HG03108 (cell line): ENCODE data around the gene VDR.
"Not testable (repeated sequence)": the region's sequence is repeated elsewhere in the genome, so short reads cannot be mapped to it uniquely, and the experiment has no call there.

Experiments
- ATAC-seq: cut with Tn5 transposase; IDR thresholded peaks from one replicate; pipeline ENCODE4 v1.9.1; 2021; ENCODE audit warnings: moderate library complexity; ENCODE audit not compliant: unreplicated experiment

VDR gene

DNA sequence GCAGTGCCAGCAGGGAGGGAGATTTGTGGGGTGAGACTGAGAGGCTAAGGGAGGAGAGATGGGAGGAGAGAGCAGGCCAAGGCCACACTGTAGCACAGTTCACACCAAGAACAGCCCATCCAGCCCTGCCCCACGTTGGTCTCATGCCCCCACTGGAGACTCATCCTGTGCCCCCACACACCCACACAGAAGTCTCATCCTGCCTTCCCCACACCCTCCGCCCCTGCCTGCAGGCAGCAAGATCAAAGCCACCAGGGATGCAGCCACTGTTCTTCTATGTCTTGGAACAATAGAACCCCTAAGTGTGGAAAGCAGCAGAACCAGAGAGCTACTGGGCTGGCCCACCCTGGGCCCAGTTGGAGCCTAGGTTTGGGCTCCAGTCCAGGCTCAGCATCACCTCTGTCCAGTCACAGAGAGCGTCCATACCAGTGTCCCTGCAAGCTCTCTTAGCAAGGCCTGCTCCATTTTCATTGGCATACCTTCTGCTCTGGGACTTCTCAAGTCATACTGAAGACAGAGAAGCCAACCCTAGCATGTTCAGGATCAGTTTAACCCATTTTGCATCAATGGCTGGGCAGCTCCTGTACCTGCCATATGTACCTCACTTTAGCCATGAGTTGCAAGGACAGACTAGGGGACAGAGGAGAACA, 53.4 kb downstream of the VDR start:
- ATAC-seq, result no peak

DNA sequence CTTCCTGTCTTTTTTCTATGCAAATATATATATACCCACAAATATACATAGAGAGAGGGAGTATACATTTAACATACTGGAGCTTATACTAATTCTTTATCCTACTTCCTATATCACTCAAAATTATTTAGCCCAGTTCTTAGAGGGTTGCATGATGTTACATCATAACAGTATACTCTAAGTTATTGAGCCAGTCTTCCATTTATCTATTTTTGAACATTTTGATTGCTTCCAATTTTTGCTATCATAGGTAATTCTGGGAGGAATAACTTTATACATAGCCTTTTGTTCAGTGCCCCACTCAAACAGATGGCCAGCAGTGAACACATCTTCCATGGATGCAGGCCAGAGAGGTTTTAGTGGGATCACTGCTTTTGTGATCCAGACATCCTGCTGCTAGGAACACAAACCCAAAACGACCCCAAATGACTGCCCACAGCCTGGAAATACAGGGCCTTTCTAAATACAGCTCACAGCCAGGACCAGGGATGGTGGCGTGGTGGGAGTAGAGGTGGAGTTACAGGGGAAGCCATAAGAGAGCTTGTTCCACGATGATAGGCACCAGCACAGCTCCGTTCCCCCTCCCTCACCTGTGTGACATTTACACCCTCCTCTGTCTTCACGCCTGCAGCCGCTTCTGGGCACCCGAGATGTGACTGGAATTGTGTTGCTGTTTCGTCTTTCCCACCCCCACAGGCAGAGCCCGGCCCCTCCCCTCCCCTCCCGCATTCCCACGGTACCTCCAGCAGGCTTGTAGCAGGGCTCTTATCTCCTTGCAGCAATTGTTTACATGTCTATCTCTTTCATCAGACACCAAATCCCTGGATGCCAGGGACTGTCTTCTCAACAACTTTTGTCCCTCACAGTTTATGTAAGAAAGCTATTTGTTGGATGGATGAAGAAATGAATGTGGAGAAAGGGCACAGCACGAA, 54.4 kb downstream of the VDR start:
- ATAC-seq, result no peak

DNA sequence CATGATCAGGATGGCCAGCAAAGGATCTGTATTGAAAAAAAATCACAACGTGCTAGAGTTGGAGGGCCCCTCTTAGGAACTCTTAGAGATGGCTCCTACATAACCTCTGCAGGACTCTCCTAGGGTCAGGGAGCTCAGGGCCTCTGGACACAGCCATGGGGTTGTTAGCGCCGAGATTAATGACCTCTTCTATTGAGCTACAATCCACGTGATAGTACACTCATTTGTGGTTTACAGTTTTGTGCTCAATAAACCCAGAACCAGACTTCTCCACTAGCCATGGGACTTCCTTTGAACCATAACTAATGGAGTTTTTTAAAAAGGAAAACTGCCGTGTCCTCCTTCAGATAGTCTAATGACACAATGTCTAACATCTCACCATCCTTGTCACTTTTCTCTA, 55.5 kb downstream of the VDR start:
- ATAC-seq, result no peak

DNA sequence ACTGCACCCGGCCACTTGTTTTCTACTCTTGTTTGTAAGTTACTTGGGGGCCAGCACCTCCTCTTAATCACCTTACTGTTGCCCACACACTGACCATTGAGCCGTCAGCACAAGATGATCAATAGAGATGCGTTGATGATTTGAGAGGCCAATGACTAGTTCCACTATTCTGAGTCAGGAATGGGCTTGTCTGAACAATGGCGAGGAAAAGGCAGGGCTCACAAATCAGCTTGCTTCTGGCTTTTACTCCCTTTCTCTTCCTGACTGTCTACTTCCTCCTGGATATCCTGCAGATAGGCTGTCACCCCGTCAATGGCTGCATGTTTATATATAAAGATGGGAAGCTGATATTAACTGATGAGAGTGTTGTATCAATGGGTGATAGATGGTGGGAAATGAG, 55.9 kb downstream of the VDR start:
- no peak for ATAC-seq

DNA sequence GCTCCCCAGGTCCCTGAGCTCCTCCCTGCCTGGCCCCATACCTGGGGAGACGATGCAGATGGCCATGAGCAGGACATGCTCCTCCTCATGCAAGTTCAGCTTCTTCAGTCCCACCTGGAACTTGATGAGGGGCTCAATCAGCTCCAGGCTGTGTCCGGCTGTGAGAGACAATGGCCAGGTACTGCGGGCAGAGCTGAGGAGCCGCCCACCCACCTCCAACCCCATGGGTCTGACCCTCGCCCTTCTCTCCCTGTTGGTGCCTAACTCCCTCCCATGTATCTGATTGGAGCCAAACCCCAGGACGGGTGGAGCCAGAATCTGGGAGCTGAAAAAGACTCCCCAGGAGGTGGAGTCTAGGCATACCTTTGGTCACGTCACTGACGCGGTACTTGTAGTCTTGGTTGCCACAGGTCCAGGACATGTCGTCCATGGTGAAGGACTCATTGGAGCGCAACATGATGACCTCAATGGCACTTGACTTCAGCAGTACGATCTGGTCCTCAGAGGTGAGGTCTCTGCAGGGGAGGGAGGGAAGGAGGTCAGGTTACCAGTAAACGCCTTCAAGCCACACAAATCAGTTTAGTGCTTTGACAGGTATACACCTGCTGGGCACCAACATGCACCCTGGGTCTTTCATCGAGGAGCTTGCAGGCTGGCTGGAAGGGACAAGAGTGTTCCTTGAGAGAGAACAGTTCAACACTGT, 58.3 kb downstream of the VDR start:
- ATAC-seq, result no peak

DNA sequence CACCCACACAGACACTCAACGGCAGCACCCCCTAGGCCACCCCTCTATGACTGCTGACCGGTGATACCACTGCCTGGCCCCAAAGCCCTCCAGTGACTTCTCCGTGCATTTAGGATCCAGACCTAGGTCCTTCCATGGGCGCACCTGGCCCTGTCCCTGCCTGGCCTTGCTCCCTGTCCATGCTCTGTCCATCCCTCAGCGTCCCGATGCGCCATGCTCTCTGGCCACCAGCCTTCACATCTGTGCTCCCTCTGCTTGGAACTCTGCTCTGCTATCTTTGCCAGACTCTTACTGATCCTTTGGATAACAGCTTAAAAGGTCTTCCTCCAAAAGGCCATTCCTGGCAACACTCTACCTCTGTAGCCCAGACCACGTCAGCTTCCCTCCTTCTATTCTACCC, 59.7 kb downstream of the VDR start:
- no peak for ATAC-seq

DNA sequence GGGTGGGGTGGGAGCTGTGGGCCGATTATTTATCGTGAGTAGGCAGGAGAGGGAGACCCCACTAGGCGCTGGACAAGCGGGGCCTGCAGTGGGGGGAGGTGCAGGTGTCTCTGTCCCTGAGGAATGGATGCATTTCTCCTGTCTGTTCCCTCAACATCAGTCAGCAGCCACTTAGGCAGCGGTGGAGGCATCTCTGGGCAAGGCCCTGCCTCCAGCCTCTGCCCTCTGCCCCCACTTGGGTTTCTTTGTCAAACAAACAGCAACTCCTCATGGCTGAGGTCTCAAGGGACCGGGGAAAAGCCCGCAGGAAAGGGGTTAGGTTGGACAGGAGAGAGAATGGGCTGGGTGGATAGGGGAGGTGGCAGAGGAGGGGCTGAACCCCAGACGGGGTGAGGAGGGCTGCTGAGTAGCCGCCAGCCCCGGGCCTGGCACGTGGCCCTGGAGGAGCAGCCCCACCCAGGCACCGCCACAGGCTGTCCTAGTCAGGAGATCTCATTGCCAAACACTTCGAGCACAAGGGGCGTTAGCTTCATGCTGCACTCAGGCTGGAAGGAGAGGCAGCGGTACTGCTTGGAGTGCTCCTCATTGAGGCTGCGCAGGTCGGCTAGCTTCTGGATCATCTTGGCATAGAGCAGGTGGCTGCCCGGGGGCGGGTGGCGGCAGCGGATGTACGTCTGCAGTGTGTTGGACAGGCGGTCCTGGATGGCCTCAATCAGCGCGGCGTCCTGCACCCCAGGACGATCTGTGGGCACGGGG, 60.4 kb downstream of the VDR start:
- no peak for ATAC-seq

DNA sequence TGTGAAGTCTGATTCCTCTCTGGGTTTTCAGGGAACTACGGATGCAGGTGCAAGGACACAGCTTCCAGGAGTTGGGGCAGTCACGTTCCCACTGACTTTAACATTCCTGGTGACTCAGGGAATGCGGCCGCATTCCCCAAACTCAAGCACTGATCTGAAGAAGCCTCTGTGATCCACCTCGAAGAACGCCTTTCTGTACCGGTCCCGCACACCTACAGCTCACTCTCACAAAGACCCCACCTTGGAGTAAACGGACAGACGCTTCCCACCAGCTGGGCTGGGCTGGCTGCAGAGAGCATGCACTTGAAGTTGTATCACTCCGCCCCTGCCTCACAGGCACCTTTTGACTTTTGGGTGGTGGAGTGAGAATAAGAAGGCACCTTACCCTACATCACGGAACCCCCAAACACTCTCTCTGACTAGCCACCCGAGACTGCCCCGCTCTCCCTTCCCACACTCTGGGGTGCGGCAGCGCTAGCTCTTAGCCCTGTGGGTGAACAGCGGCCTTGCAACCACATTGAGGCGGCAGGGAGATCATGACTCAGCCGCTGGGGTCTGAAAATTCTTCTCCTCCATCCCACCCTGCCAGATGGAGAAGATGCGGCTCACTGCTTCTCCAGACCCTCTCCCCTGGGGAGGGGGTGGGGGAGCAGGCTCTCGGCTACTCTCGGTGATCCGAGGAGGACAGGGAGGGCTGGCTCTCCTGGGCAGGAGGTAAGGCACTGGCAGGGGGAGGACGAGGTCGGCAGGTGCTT, 61.4 kb downstream of the VDR start:
- no peak for ATAC-seq

DNA sequence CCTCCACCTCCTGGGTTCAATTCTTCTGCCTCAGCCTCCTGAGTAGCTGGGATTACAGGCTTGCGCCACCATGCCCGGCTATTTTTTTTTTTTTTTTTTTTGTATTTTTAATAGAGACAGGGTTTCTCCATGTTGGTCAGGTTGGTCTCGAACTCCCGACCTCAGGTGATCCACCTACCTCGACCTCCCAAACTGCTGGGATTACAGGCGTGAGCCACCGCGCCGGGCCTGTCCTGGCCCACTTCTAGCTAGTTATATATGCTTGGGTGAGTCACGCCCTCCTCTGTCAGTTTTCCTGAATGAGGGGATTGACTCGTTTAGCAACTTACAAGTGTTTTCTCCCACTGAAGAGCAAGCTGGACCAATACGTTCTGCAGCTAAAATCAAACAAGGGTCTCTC, 62.3 kb downstream of the VDR start:
- not testable (repeated sequence) for ATAC-seq

DNA sequence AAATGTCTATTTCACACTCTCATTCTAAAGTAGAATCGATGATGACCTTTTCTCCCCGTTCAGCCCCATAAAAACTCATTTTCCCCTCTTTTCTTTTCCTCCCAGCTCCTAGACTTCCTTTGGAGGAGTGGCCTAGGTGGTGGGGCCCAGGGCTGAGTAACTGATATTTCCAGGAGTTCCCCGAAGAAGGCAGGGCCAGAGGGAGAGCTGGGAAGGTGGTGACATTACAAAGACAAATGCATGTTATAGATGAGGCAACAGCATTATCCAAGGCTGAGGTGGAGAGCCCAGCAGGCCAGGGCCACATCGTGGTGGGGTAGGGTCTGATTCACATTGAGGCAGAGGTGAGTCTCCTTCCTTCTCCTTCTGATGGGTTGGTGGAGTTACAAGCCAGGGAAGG, 62.9 kb downstream of the VDR start:
- no peak for ATAC-seq

DNA sequence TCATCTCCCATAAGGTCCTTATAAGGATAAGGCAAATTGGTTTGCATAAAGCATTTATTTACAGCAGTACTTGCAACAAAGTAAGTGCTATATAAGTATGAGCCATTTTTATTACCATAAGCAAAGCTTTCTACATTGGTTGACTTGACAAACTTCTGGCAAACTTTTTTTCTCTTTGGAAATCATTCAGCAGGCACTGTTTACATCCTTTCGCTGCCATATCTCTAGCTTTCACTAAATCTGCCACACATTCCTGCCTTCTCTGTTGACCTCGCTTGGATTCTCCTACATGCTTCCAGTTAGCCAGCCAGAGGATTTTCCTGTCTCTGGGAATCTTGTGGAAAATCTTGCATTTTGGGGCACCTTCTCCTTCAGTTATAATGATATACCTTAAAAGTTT, 63.3 kb downstream of the VDR start:
- ATAC-seq, result no peak

DNA sequence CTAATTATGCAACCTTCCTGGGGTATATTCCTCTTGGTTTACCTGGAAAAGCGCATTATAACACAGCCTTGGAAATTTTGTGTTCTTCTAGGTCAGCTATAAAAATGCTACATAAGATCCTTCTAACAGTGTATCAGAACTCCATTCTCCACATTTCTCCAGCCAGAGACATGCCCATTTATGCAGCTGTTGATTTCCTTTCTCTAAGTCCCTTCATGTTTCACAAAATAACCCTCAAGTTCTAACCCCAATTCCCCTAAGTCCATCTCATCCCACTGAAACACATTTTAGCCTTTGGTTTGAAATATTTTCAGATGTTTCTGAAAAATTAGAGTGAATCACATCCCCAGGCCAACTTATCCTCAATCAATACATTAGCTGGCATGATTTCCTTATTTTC, 64.2 kb downstream of the VDR start:
- no peak for ATAC-seq

DNA sequence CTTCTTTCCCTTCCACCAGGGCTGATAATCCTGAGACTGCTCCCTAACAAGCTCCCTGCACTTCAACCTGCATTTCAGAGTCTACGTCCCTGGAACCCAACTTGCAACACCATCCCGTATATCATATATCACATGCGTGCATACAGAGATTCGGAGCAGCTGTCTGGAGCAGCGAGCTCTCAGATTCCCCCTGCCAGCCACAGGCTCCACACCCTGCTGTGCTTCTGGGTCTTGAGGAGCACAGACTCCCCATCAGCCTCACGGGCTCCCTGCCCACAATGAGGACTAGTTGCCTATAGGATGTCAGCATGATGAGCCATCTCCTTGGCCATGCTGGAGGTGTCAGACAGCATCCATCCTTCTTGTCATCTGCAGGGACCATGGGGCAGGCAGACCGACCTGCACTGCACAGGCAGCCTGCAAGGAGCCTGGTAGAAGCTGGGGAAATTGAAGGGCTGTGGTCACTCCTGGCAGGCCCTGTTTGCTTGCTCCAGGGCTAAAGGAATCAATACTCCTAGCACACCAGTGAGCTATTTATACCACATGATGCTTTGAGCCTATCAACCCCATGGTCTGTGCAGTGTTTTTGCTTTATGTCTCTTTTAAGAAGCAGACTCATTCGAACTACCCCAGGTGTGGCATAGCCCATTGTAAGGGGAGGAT, 65.4 kb downstream of the VDR start:
- ATAC-seq, result no peak

DNA sequence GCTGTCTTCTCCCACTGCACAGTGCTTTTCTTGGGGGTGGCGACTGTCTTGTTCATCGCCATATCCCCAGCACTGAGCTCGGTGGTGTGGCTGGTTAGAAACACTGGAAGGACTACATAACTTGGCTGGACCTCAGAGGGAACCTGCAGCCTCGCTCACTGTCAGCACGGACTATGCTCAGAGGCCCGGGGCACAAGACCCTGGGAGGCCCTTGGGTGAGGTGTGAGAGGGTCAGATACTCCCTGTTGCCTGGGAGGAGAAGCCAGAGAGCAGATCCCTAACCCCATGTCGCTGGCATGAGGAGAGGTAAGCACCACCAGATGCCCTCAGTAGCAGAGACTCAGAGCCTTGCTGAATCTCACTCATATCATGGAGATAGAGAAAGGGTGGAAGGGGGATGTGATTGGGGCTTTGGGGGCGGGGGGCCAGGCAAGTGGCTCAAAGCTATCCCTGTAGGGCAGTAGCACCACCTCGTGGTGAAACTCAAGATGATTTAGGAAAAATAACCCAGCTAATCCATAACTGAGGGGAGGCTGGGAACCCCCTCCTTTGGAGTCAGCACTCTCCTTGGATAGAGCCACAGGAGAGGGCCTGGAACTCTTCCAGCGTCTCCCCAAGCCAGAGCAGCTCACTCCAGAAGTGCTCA, 66.4 kb downstream of the VDR start:
- ATAC-seq, result no peak

DNA sequence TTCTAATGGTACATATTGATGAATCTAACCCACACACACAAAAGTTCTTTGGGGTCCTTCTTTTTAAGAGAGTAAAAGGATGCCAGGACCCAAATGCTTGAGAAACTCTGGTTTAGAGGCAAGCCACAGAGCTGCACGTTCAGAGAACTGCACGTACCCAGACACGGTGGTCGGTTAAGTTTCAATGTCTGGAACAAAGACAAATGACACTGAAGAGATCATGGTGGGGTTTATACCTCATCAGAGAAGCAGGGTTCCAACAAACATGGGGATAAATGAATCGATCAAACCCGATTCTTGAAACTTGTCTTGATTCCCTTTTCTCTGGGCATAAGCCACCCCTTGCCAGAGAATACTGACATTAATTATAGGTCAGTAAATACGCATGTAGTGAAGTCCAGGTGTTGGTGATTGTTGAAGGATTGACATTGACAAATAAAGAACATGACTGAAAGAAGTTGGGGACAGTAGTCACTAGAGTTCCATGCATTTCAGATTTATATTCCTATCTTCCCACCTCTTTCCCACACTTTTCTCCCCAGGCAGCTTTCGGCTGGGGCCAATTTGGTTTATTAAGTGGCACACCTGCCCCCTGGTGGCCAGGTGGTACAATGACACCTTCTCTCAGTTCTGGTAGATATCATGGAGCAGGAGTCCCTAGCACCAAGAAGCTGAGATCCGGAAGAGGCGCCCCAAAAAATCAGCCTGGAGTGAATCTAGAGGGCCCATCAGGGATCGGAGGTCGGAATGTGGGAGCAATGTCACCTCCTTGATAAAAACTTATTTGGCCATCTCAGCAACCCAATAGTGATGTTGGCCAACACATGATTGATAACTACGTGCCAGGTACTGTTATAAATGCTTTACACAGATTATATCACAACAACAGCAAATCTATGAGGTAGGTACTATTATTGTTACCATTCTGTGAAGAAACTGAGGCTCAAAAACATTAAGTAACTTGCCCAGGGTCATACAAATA, 67.3 kb downstream of the VDR start:
- no peak for ATAC-seq

DNA sequence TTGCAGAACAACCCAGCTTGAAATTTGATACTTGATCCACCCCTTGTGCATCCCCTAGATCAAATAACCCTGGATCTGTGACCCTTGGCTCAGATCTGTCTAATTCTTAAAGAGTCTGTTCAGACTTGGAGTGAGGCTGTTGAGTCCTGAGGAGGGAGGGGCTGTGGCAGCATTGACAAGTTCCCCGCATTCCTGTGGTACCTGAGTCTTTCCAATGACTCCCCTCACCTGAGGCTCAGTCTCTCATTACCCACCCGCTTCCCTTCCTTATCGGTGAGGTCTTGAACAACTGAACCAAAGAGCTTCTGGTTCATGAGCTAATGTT, 69.0 kb downstream of the VDR start:
- ATAC-seq, result no peak

DNA sequence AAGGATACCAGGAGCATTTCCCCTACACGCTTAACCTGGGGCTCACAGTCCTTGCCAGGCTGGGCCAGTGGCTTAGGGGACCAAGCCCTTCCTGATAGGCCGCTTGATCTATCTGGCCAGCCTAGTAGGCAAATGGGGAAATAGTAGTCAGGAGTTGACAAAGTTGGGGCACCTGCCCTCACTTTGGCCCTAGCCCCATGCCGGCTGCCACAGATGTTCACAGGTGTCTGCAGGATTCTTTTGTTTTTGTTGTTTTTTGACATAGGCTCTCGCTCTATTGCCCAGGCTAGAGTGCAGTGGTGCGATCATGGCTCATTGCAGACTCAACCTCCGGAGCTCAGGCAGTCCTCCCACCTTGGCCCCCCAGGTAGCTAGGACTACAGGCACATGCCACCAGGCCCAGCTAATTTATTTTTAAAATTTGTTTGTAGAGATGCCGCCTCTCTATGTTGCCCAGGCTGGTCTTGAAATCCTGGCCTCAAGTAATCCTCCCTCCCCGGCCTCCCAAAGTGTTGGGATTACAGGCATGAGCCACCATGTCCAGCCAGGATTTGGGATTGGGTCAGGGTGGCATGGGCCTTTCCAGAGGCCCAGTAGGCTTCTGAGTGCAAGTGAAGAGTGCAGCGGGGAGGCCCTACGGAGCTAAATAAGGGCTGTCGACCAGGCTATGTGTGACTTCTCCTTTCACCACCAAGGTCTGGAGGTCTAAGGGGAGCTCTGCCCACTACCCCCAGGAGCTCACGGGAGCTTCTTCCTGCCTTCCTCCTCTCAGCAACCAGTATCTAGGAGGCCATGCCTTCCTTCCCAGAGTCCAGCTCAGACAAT, 69.6 kb downstream of the VDR start:
- no peak for ATAC-seq
